ENCODE measurements around the gene SPOCK3. TPM values are rescaled to one million over a fixed set of nuclear protein-coding genes. Genes with fewer than 3 reads are reported as not detected.

The SPOCK3 gene
- polyA plus RNA-seq, 4 donors, result 7.3 to 15.4 (median 13.3) TPM

DNA sequence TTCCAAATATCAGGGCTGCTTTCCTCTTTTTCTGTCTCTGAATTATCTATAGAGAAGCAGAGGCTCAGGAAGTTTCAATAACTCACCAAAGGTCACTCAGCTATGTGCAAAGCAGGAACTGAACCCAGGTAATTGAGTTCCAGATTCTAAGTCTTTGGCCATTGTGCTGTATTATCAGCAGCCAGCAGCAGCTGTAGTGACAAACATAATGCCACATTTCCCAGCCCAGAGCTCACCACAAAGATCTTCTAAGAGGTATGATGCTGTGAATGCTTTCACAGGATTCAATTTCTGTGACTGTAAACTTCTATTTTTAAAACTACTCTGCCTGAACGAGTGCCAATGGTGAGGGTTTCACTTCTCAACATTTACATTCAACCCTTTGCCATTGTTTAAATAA lies 56.4 kb downstream of the SPOCK3 start:
- no peak for DNase-seq (ENCODE audit: low read depth in 4 of 4, low spot score in 2 of 4)

DNA sequence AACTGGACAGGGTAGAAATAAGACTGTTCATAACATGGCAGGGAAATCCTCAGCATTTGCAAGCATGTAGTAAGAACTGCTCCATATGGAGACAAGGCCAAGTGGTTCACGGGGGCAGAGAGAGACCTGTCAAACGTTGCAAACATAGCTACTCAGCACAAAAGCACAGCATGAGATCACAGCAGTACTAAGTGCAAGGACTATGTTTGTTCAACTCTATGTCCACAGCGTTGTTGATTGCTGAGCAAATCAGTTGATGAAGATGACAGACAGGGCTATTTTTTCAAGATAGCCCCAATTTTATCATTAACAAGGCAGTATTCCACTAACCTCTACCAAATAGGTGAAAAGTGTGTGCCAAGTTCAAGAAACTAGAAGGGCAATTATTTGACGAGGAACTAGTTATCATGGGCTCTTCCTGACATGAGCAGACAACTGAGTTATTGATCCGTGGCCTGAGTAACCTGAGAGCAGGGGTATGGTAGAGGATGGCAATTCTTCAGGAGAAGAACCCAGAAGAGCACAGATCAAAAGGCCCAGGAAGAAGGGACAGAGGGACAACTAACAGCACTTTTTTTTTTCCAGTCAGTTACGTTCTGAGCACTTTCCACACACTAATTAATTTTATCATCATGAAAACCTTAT lies 57.4 kb downstream of the SPOCK3 start:
- no peak for DNase-seq (ENCODE audit: low read depth in 4 of 4, low spot score in 2 of 4)

DNA sequence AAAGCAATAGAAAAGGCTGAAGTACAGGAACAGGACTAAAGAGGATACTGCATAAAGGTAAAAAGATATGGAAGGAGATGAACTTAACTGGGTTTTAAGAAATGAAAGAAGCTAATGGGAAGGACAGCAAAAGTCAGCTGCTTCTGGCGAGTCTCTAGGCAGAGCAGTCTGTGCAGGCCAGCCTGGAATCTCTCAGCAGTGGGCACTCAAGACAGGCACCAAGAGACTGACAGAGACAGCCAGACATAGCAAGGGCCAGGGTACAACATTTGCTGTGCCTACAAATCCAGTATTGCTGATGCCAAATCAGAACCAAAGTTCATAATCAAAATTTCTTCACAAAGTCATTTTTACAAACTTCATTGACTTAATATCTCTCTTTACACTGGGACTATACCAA lies 62.4 kb downstream of the SPOCK3 start:
- no peak for DNase-seq (ENCODE audit: low read depth in 4 of 4, low spot score in 2 of 4)

DNA sequence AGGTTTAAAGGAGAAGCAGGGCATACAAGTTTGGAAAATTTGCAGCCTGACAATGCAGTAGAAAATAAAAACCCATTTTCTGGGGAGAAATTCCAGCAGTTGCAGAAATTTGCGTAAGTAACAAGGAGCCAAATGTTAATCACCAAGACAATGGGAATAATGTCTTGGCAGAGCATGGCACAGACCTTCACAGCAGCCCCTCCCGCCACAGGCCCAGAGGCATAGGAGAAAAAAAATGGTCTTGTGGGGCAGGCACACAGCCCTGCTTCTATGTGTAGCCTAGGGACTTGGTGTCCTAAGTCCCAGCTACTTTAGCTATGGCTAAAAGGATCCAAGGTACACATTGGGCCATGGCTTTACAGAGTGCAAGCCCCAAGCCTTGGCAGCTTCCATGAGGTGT lies 65.7 kb downstream of the SPOCK3 start:
- no peak for DNase-seq (ENCODE audit: low read depth in 4 of 4, low spot score in 2 of 4)

DNA sequence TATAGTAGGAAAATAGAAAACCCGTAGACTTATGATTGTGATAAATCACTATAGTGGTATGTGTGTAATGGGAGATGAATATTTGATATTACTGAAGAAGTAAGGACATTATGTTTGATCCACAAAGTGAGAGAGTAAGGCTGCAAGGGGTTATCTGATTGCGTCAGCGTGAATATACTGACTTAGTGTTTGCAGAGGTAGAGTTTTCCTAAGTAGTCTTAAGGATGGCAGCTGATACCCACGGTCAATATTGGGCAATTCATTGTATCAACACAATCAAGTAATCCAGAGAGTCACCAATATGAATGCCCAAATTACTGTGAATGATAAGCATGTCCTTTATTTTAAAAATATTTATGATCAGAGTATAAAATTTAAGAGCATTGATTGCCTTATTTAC lies 83.7 kb downstream of the SPOCK3 start:
- no peak for DNase-seq (ENCODE audit: low read depth in 4 of 4, low spot score in 2 of 4)

DNA sequence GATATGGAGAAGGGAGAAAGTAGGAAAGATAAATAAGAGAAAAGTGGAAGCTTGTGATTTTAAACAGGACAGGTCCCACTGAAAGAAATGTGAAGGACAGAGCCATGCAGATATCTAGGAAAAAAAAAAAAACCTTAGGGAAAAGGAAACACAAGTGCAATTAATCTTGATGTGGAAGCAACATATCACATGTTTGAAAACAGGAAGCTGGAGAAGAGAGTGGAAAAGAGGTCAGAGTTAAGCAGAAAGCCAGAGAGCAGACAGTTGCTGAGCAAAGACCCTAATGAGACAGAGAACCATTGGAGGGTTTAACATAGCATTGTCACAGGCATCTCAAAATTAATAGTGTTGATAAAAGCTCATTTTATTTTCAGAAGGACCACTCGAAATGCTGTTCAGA lies 89.7 kb downstream of the SPOCK3 start:
- DNase-seq (ENCODE audit: low read depth in 4 of 4, low spot score in 2 of 4), result no peak

DNA sequence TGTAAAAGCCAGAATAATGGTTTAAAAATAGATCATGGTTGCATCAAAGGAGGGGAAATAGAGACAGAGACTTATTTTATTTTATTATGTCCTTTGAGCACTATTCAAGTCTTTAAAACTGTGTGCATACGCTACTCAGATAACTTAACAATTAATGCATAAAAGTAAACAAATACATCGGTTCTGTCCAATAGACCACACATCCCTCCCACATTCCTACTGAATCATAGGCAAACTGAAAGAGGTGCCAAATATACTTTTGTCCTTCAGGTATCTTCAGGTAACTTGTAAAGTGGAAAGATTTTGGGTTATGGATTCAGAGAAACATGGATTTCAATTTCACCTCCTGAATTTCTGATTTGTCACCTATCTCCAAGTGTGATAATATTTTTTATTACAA lies 91.3 kb downstream of the SPOCK3 start:
- no peak for DNase-seq (ENCODE audit: low read depth in 4 of 4, low spot score in 2 of 4)

DNA sequence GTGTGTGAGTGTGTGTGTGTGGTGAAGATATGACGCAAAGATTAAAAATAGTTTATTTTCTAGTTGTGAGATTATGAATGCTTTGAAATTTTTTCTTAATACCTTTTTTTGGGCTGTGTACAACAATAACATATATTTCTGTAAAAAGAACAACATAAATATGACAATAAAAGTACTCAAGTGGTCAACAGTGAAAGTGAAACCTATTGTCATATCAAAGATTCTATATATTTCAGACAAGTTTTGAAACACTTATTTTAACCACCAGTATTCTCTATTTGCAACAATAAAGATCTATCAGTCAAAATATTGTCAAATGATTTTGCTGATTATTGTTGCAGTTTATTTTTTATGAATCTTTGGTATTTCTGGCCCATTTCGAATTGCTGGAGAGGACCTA lies 98.0 kb downstream of the SPOCK3 start:
- DNase-seq (ENCODE audit: low read depth in 4 of 4, low spot score in 2 of 4), result no peak

DNA sequence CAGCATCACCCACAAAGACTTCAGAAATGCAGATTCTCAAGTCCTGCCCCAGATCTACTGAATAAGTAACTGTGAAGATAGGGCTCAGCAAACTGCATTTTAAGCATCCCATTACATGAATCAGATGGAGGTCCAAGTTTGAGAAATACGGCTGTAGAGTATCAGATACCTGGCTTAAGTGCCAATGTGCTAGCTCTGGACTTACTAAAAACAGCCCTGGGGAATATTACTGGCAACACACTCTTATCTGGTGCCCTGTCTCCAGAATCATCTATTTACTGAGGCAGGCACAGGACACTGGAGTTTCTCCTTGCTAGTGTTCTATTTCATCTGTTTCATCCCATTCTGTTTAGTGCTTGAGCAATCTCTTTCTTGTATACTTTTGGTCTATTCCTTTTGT lies 105.1 kb downstream of the SPOCK3 start:
- no peak for DNase-seq (ENCODE audit: low read depth in 4 of 4, low spot score in 2 of 4)

DNA sequence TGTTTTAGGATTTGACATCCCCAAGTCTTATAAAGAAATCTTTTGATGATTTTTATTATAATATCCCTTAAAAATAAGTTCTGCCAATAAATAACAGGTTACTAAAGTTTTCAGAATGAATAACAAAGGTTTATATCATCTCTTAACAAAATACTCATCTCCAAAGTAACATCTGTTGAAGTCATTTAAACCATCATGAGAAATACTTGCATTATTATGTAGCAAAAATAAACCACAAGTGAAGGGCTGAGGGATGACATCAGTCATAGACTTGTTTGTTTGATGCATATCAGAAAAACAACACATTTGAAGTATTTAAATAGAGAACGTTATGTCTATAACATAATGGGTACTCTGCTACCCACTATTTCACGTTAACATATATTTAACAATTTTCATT lies 114.9 kb downstream of the SPOCK3 start:
- DNase-seq (ENCODE audit: low read depth in 4 of 4, low spot score in 2 of 4), result no peak

DNA sequence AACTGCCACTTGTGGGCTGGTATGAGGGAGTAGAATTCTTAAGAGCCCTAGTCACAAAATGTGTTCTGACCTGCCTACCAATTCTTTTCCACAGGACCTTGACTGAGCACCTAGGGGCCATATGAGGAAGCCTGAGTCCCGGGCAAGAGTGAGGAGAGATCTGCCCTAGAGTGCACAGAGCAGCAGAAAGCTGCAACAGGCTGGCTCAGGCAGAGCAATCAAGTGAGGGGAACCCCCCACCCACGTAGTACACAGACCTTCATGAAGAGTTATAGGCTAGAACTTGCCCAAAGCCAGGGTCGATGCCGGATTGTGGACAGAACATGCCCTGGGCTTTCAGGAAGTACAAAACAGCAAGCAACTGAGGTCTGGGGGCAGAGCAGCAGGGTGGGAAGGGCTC lies 117.0 kb downstream of the SPOCK3 start:
- no peak for DNase-seq (ENCODE audit: low read depth in 4 of 4, low spot score in 2 of 4)

DNA sequence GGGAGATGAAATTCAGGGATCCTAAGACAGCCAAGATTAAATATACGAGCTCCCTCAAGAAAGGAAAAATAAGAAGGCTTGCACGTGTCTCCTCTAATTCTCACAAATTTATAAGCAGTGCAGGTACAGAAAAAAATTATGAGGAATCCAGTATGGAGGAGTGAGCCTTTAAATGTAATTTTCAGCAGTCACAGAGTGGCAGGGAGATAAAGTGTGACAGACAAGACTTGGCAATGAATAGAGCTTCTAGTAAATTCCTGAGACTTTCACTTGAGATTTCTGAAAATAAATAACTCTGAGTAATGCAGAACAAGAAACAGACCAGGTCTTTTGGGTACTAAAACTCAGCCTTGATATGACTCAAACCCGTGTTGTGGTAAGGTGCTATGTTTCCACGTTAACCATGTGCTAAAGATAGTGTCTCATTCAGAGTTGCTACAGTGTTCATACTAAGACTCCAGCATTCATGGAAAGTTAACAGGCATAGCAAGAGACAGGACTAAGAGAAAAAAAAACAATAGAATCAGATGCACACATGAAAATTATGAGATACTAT lies 119.8 kb downstream of the SPOCK3 start:
- no peak for DNase-seq (ENCODE audit: low read depth in 4 of 4, low spot score in 2 of 4)

DNA sequence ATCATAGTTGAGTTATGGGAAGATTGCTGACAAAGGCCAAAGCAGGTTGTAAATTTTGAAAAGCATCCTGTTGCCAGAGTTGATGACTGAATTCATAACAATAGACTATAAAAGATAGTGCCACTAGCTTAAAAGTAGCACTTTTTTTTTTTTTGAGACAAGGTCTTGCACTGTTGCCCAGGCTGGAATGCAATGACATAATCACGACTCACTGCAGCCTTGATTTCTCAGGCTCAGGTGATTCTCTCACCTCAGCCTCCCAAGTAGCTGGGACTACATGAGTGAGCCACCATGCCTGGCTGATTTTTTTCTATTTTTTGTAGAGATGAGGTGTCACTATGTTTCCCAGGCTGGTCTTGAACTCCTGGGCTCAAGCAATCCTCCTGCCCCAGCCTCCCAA lies 122.7 kb downstream of the SPOCK3 start:
- no peak for DNase-seq (ENCODE audit: low read depth in 4 of 4, low spot score in 2 of 4)

DNA sequence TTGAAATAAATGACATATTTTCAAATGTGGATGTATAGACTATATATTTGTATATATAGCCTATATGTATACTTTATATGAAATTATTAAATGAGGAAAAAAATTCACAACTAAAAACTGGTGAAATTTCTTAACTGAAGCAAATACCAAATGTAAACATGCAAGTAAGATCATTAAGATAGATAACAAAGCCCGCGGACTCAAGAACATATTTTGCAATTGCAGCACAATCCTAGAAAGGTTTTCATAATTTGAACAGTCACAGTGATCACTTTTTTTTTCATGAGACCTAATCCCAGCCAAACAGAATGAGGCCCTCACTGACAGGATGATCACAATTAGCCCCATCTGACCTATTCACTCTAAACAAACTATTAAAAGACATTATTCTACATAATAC lies 123.2 kb downstream of the SPOCK3 start:
- DNase-seq (ENCODE audit: low read depth in 4 of 4, low spot score in 2 of 4), result no peak

DNA sequence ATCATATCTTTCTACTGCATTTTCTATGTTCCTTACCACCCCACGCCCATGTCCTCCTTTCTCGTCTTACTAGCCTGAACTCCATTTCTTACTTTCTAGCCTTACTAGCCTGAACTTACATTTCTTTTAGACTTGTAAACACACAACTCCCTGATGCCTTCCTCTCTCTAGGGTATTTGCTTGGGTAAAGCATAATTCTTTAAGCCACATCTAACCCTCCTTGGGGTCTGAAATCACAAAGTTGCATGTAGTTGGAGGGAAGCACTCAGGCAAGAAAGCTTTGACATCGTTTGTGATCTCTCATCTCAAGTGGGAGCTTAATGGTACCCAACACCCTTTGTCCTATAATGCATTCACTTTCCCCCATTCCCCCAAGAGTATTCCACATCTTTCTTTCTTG lies 124.4 kb downstream of the SPOCK3 start:
- DNase-seq (ENCODE audit: low read depth in 4 of 4, low spot score in 2 of 4), result no peak

DNA sequence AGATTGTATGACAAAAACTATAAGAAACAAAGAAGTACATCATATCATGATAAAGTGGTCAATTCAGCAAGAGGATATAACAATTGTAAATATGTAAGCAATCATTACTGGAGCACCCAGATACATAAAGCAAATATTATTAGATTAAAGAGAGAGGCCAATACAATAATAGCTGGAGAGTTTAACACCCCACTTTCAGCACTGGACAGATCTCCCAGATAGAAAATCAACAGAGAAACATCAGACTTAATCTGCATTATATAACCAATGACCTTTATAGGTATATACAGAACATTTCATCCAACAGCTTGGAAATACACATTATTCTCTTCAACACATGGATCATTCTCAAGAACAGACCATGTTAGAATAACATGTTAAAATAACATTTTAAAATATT lies 128.4 kb downstream of the SPOCK3 start:
- no peak for DNase-seq (ENCODE audit: low read depth in 4 of 4, low spot score in 2 of 4)

DNA sequence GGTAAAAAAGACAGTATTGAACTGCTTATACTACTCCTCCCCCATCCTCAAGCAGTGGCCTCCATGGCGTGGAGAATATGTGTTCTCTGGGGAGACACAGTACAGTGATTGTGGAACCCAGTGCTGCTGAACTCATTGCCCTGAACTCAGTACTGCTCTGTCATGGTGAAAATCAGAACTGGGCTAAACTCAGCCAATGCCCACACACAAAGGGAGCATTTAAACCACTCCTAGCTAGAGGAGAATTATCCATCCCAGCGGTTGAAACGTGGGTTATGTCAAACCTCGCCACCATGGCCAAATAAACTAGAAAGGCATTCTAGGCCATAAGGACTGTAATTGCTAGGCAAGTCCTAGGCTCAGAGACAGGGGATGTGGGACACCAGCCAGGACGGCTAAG lies 131.8 kb downstream of the SPOCK3 start:
- DNase-seq (ENCODE audit: low read depth in 4 of 4, low spot score in 2 of 4), result no peak

DNA sequence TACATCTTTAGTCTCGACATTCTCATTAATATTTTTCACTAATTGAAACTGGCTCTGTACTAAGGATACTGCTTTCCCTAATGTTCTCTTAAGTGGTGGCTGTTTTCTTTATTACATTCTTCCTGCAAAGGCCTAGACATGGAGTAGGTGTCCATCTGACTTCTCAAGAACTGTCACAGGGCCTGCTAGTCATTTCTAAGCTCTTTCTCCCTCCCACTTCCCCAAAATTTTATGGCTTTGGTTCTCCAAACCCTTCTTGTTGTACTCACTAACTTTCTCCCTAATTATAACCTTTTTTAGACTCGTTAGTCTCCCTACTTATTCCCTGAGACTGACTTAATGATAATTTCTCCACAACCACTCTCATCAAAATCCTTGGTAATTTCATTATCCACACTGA lies 133.3 kb downstream of the SPOCK3 start:
- DNase-seq (ENCODE audit: low read depth in 4 of 4, low spot score in 2 of 4), result no peak

DNA sequence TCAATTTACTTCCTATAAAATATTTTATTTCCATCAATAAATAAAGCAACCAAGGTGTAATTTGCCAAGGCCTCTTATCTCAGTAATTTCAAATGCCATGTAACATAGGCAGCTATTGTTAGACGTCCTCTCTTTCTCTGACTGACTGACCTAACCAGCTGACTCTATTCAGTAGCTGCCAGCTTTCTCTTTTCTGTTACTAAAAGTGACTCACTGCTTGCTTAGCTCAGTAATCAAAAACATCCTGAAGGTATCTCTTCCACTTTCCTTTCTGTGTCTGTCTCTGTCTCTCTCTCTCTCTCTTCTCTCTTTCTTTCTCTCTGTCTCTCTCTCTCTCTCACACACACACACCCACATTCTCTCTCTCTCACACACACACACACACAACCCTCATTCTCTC lies 134.2 kb downstream of the SPOCK3 start:
- DNase-seq (ENCODE audit: low read depth in 4 of 4, low spot score in 2 of 4), result no peak

DNA sequence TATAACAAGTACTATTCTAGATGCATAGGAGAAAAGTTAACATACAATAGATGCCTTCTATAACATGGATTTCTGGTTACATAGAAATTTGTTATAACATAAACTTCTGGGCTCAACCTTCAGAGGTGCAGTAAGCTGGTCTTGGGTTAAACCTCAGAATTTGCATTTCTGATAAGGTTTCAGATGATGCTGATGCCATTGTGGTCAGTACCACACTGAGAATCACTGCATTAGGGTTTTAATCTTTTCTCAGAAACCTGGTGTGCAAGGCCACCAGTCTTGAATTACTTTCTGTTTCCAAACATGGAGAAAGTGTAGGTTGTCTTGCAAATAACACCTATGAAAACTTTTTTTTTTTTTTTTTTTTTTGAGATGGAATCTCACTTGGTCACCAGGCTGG lies 146.2 kb downstream of the SPOCK3 start:
- no peak for DNase-seq (ENCODE audit: low read depth in 4 of 4, low spot score in 2 of 4)

DNA sequence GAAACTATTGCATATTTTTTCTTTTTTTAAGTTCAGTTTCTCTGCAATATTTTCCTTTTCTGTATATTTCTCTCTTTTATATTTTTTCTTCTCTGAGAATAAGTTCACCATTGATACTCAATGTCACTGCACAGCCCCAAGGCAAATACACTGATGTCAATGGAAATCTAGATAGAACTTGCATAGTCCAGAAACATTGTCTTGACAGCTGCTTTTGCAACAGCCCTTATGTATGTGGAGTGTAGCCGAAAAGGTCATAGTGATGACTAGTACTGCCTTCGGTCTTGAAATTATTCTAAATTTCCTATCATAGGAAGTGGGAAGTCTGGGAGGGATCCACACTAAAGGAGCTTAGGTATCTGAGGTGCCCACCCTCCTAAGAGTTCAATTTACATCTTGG lies 150.0 kb downstream of the SPOCK3 start:
- DNase-seq (ENCODE audit: low read depth in 4 of 4, low spot score in 2 of 4), result no peak

DNA sequence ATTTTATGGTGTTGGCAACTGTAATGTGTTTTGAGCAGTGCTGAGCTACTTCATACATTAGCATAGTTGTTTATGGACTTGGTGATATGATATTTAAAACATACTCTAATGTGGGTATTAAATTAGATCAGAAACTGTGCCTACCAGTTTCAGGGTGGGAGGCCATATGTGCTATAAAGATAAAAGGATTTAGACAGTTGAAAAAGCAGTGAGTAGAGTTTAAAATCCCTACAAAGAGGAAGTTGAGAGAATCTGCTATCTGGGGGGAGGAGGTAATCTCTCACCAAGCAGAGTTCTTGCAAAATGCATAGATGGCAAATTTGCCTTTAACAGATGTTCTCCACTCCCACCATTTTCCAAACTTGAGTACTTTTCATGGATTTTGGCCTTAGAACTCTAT lies 154.5 kb downstream of the SPOCK3 start:
- DNase-seq (ENCODE audit: low read depth in 4 of 4, low spot score in 2 of 4), result no peak

DNA sequence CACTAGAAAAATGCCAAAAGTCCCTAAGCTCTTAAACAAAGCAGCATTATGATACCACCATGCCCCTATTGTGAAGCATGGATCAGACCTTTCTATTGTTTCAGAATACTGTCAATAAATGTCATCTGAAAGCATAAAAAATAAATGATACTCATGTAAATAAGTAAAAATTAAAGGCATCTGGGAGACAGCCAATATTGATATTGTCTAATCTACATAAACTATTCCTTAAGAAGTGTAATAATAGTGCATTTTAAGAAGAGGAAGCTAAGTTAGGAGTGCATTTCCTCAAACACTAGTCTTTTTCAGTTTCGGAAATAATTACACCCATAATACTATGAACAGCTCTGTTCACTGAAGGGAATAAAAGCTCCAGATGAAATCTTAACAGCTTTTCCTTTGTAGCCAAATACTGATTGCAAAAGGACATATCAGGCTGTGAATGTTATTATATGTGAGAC lies 181.6 kb downstream of the SPOCK3 start:
- no peak for DNase-seq (ENCODE audit: low read depth in 4 of 4, low spot score in 2 of 4)
